ENCODE measurements around the gene EFCAB8.

Gene EFCAB8

GRCh38 chr20:33005908-33006775, 147.4 kb downstream of the EFCAB8 start:
- Histone ChIP-seq H3K9me2 (replicated peaks; ENCODE audit: insufficient read depth, low read length) (no peaks in the 10 kb centered on the region), H3K4me2 (ENCODE audit: low read depth, low read length) (no peak overlapping the region), H3K4me1 (ENCODE audit: low read length) (no peaks in the 10 kb centered on the region), H3K27ac (ENCODE audit: low read length) (no peak overlapping the region), H4K20me1 (ENCODE audit: insufficient read depth, low read length) (no peaks in the 10 kb centered on the region), H3K36me3 (replicated peaks; ENCODE audit: insufficient read depth, low read length) (no peaks in the 10 kb centered on the region), H2AFZ (ENCODE audit: low read length) (no peak overlapping the region), H3K9ac (ENCODE audit: low read length) (no peak overlapping the region), H3K9me3 (replicated peaks; ENCODE audit: insufficient read depth, low read length) (no peaks in the 10 kb centered on the region), H3K27me3 (replicated peaks; ENCODE audit: insufficient read depth, low read length) (peaks cover 42% of the 10 kb centered on the region), H3F3A (ENCODE audit: insufficient read depth, low read length) (no peaks in the 10 kb centered on the region), H3K79me2 (ENCODE audit: low read length) (no peaks in the 10 kb centered on the region), H3K4me3 (ENCODE audit: low read length) (no peak overlapping the region)
- DNase-seq, result no peak
- TF ChIP-seq EZH2phosphoT487 (IDR thresholded peaks at IDR 0.05; ENCODE audit: low read length) (no peak), CTCF (IDR thresholded peaks at IDR 0.05; ENCODE audit: low read length) (no peak), EZH2 (optimal IDR thresholded peaks at IDR 0.05; ENCODE audit: low read depth, low read length) (no peak)

- Histone ChIP-seq H3K27ac (ENCODE audit: low read length) (no peak overlapping the region), H3K4me1 (ENCODE audit: low read length) (no peaks in the 10 kb centered on the region), H3F3A (ENCODE audit: insufficient read depth, low read length) (no peaks in the 10 kb centered on the region), H3K79me2 (ENCODE audit: low read length) (no peaks in the 10 kb centered on the region), H4K20me1 (ENCODE audit: insufficient read depth, low read length) (no peaks in the 10 kb centered on the region), H3K27me3 (replicated peaks; ENCODE audit: insufficient read depth, low read length) (peaks cover 49% of the 10 kb centered on the region), H3K36me3 (replicated peaks; ENCODE audit: insufficient read depth, low read length) (no peaks in the 10 kb centered on the region), H3K9me2 (replicated peaks; ENCODE audit: insufficient read depth, low read length) (no peaks in the 10 kb centered on the region), H3K9ac (ENCODE audit: low read length) (no peak overlapping the region), H3K4me2 (ENCODE audit: low read depth, low read length) (no peak overlapping the region), H3K4me3 (ENCODE audit: low read length) (no peak overlapping the region), H2AFZ (ENCODE audit: low read length) (no peak overlapping the region), H3K9me3 (replicated peaks; ENCODE audit: insufficient read depth, low read length) (no peaks in the 10 kb centered on the region)
- no peak for DNase-seq
- TF ChIP-seq CTCF (IDR thresholded peaks at IDR 0.05; ENCODE audit: low read length) (no peak), EZH2phosphoT487 (IDR thresholded peaks at IDR 0.05; ENCODE audit: low read length) (no peak), EZH2 (optimal IDR thresholded peaks at IDR 0.05; ENCODE audit: low read depth, low read length) (no peak)
Observed at GRCh38 chr20:33006776-33007375, 148.2 kb downstream of the EFCAB8 start.

- no peak for DNase-seq
- H3K9me3 ChIP-seq (replicated peaks; ENCODE audit: insufficient read depth, low read length), result no peaks in the 10 kb centered on the region
- no peak for TF ChIP-seq EZH2 (optimal IDR thresholded peaks at IDR 0.05; ENCODE audit: low read depth, low read length)
- no peak for TF ChIP-seq CTCF (IDR thresholded peaks at IDR 0.05; ENCODE audit: low read length)
- no peak for TF ChIP-seq EZH2phosphoT487 (IDR thresholded peaks at IDR 0.05; ENCODE audit: low read length)
- H3K4me3 ChIP-seq (ENCODE audit: low read length), result no peak within 1 kb of the TSS
- H2AFZ ChIP-seq (ENCODE audit: low read length), result no peak within 1 kb of the TSS
- no peaks in the 10 kb centered on the region for H3K9me2 ChIP-seq (replicated peaks; ENCODE audit: insufficient read depth, low read length)
- no peak within 1 kb of the TSS for H3K9ac ChIP-seq (ENCODE audit: low read length)
- peaks cover 56% of the 10 kb centered on the region for H3K27me3 ChIP-seq (replicated peaks; ENCODE audit: insufficient read depth, low read length)
- H3K79me2 ChIP-seq (ENCODE audit: low read length), result no peaks in the 10 kb centered on the region
- H3K4me1 ChIP-seq (ENCODE audit: low read length), result no peaks in the 10 kb centered on the region
- H4K20me1 ChIP-seq (ENCODE audit: insufficient read depth, low read length), result no peaks in the 10 kb centered on the region
- no peaks in the 10 kb centered on the region for H3K36me3 ChIP-seq (replicated peaks; ENCODE audit: insufficient read depth, low read length)
- H3K4me2 ChIP-seq (ENCODE audit: low read depth, low read length), result no peak within 1 kb of the TSS
- H3F3A ChIP-seq (ENCODE audit: insufficient read depth, low read length), result no peaks in the 10 kb centered on the region
- H3K27ac ChIP-seq (ENCODE audit: low read length), result no peak within 1 kb of the TSS
Observed at GRCh38 chr20:33007376-33008335, 148.9 kb downstream of the EFCAB8 start, which contains the start of gene BPIFB2. BPIFB2 (plus strand) TSS chr20:33007704; CDS start chr20:33008575, 871 bp downstream.
